GM23248 (cell line): ENCODE measurements around the gene NCBP2L. TPM values are rescaled to one million over a fixed set of nuclear protein-coding genes. Genes with fewer than 3 reads are reported as not detected.

Experiments
- DNase-seq: peaks from one replicate; pipeline ENCODE4 v3.0.0-alpha.2; 2015
- H2AFZ ChIP-seq: fragments of 200-600 bp; sonication (generic); 2 replicates; pipeline ENCODE4 v1.6.1; 2016; ENCODE audit warnings: antibody characterized with exemption
- H3F3A ChIP-seq: fragments of 200-600 bp; sonication (generic); 2 replicates; pipeline ENCODE4 v1.6.1; 2016; ENCODE audit warnings: mild to moderate bottlenecking, antibody characterized with exemption, mixed run types; ENCODE audit not compliant: insufficient read depth
- H3K27ac ChIP-seq: fragments of 200-600 bp; sonication (generic); 2 replicates; pipeline ENCODE4 v1.5.1; 2016; ENCODE audit warnings: mild to moderate bottlenecking
- H3K27me3 ChIP-seq: fragments of 200-600 bp; sonication (generic); replicated peaks from 2 replicates; pipeline ENCODE4 v1.6.1; 2016; ENCODE audit warnings: mild to moderate bottlenecking; ENCODE audit not compliant: insufficient read depth
- H3K36me3 ChIP-seq: fragments of 200-600 bp; sonication (generic); 2 replicates; pipeline ENCODE4 v1.6.1; 2016; ENCODE audit warnings: low read depth, mild to moderate bottlenecking
- H3K4me1 ChIP-seq: fragments of 200-600 bp; sonication (generic); 2 replicates; pipeline ENCODE4 v1.6.1; 2016; ENCODE audit warnings: mild to moderate bottlenecking; ENCODE audit not compliant: insufficient read depth
- H3K4me2 ChIP-seq: fragments of 200-600 bp; sonication (generic); one replicate; pipeline ENCODE4 v1.6.1; 2016; ENCODE audit warnings: mild to moderate bottlenecking; ENCODE audit not compliant: unreplicated experiment
- H3K4me3 ChIP-seq: fragments of 200-600 bp; sonication (generic); 2 replicates; pipeline ENCODE4 v1.5.1; 2016; ENCODE audit warnings: mild to moderate bottlenecking
- H3K79me2 ChIP-seq: fragments of 200-600 bp; sonication (generic); 2 replicates; pipeline ENCODE4 v1.6.1; 2016; ENCODE audit warnings: mild to moderate bottlenecking; ENCODE audit not compliant: insufficient read depth
- H3K9ac ChIP-seq: fragments of 200-600 bp; sonication (generic); 2 replicates; pipeline ENCODE4 v1.6.1; 2016; ENCODE audit warnings: mild to moderate bottlenecking
- H3K9me2 ChIP-seq: fragments of 200-600 bp; sonication (generic); 2 replicates; pipeline ENCODE4 v1.6.1; 2016; ENCODE audit warnings: mixed run types, mild to moderate bottlenecking, moderate library complexity; ENCODE audit not compliant: insufficient read depth
- H3K9me3 ChIP-seq: fragments of 200-600 bp; sonication (generic); one replicate; pipeline ENCODE4 v1.6.1; 2017; ENCODE audit warnings: low read depth
- H4K20me1 ChIP-seq: fragments of 200-600 bp; sonication (generic); 2 replicates; pipeline ENCODE4 v1.6.0; 2016; ENCODE audit not compliant: insufficient read depth
- EZH2 ChIP-seq: fragments of 200-600 bp; sonication (generic); IDR thresholded peaks from 2 replicates; pipeline ENCODE4 v1.6.1; 2018; ENCODE audit warnings: antibody characterized with exemption, mild to moderate bottlenecking; ENCODE audit not compliant: insufficient read depth, poor library complexity, severe bottlenecking
- EZH2phosphoT487 ChIP-seq: fragments of 200-600 bp; sonication (generic); IDR thresholded peaks from 2 replicates; pipeline ENCODE4 v1.6.1; 2018; ENCODE audit warnings: antibody characterized with exemption, moderate library complexity, mild to moderate bottlenecking, low read depth; ENCODE audit not compliant: insufficient read depth
- WGBS, 2 experiments: methylation state at CpG; one replicate each; pipeline ENCODE4 v1.1.6; 2015 to 2017; ENCODE audit warnings: low lambda C conversion rate in 2 of 2, low coverage in 1 of 2; ENCODE audit errors: missing lambda C conversion rate in 2 of 2; 5-methylcytosine and 5-hydroxymethylcytosine counted together
- in situ Hi-C: fragments of 300-500 bp; cut with MboI; formaldehyde crosslinking; loops from 2 replicates; pipeline ENCODE4 v1.15.0; 2020
- polyA plus RNA-seq: library from polyadenylated mRNA; unstranded; fragments of >200 nt; fragmentation: Nextera tagmentation; extraction: Ambion mirVana; gene quantifications from 2 replicates; pipeline ENCODE4 v1.2.1, GENCODE V29; 2016
- total RNA-seq: library from RNA; depleted of rRNA; stranded (reverse); fragments of >200 nt; shearing (Covaris generic); gene quantifications from 2 replicates; pipeline ENCODE4 v1.2.3, GENCODE V29; 2014

NCBP2L gene
- total and polyA plus RNA-seq, 2 experiments from 2014 or later = not detected

- no peaks in the 10 kb centered on the region for H3K79me2 ChIP-seq
- no peaks in the 10 kb centered on the region for H3K27me3 ChIP-seq
- H3F3A ChIP-seq = no peaks in the 10 kb centered on the region
- in situ Hi-C loops = no loop called here
- DNase-seq = peak; percentile 82
- no peak for TF ChIP-seq EZH2
- TF ChIP-seq EZH2phosphoT487 = no peak
- H3K9ac ChIP-seq = peak within 1 kb of the TSS; percentile 62
- peak within 1 kb of the TSS; percentile 85 for H3K4me2 ChIP-seq
- no peaks in the 10 kb centered on the region for H3K9me3 ChIP-seq
- peak within 1 kb of the TSS; percentile 91 for H2AFZ ChIP-seq
- 1% methylated on average over 21 to 38 of the region's 59 CpGs for whole genome bisulfite sequencing, 2 experiments
- no peak within 1 kb of the TSS for H3K27ac ChIP-seq
- H3K36me3 ChIP-seq = no peaks in the 10 kb centered on the region
- no peaks in the 10 kb centered on the region for H3K9me2 ChIP-seq
- H3K4me1 ChIP-seq = no peaks in the 10 kb centered on the region
- H4K20me1 ChIP-seq = no peaks in the 10 kb centered on the region
- peak within 1 kb of the TSS; percentile 74 for H3K4me3 ChIP-seq
These were observed 1.6 kb upstream of the NCBP2L start, which contains the start of gene TSC22D3 for GRCh38 chrX:107775734-107776511. TSS of gene TSC22D3 (minus strand) at chrX:107775787. CDS start at chrX:107775419, 368 bp downstream.

GRCh38 chrX:107776649-107777535 lies 641 bp upstream of the NCBP2L start:
- Histone ChIP-seq H3K4me2 (peak overlapping the region; percentile 85), H3K9ac (peak overlapping the region; percentile 62), H3K9me2 (no peaks in the 10 kb centered on the region), H4K20me1 (no peaks in the 10 kb centered on the region), H3F3A (no peaks in the 10 kb centered on the region), H2AFZ (peak overlapping the region; percentile 91), H3K9me3 (no peaks in the 10 kb centered on the region), H3K27me3 (no peaks in the 10 kb centered on the region), H3K79me2 (no peaks in the 10 kb centered on the region), H3K27ac (no peak overlapping the region), H3K36me3 (no peaks in the 10 kb centered on the region), H3K4me1 (no peaks in the 10 kb centered on the region), H3K4me3 (peak overlapping the region; percentile 74)
- 1 to 3% methylated on average over 16 to 20 of the region's 20 CpGs for WGBS, 2 experiments
- DNase-seq = peak; percentile 89
- TF ChIP-seq EZH2 = no peak
- TF ChIP-seq EZH2phosphoT487 = no peak
- in situ Hi-C loops = no loop called here

- H3K79me2 ChIP-seq = no peaks in the 10 kb centered on the region
- H4K20me1 ChIP-seq = no peaks in the 10 kb centered on the region
- H3K27ac ChIP-seq = no peak overlapping the region
- H2AFZ ChIP-seq = no peak overlapping the region
- no peaks in the 10 kb centered on the region for H3K36me3 ChIP-seq
- in situ Hi-C loops = loop anchor here (10.0 kb wide), 1 partner anchor 116 kb away; no protein-coding TSS in a partner anchor
- H3K4me3 ChIP-seq = no peak overlapping the region
- no peak overlapping the region for H3K4me2 ChIP-seq
- H3K9me2 ChIP-seq = no peaks in the 10 kb centered on the region
- no peaks in the 10 kb centered on the region for H3K9me3 ChIP-seq
- H3K9ac ChIP-seq = no peak overlapping the region
- TF ChIP-seq EZH2 (no peak), EZH2phosphoT487 (no peak)
- DNase-seq = no peak
- no peaks in the 10 kb centered on the region for H3F3A ChIP-seq
- H3K4me1 ChIP-seq = no peaks in the 10 kb centered on the region
- H3K27me3 ChIP-seq = no peaks in the 10 kb centered on the region
- WGBS, 2 experiments = 83 to 88% methylated on average over 8 to 9 of the region's 9 CpGs
These were observed 3.0 kb downstream of the NCBP2L start for GRCh38 chrX:107780525-107780924.

GRCh38 chrX:107787827-107788226 lies 10.3 kb downstream of the NCBP2L start:
- H3K4me1 ChIP-seq = no peaks in the 10 kb centered on the region
- no peaks in the 10 kb centered on the region for H3F3A ChIP-seq
- no peak overlapping the region for H2AFZ ChIP-seq
- no peaks in the 10 kb centered on the region for H3K9me2 ChIP-seq
- TF ChIP-seq EZH2 (no peak), EZH2phosphoT487 (no peak)
- no peak overlapping the region for H3K4me3 ChIP-seq
- H3K79me2 ChIP-seq = no peaks in the 10 kb centered on the region
- H3K36me3 ChIP-seq = no peaks in the 10 kb centered on the region
- in situ Hi-C loops = loop anchor here (10.0 kb wide), 1 partner anchor 123 kb away; no protein-coding TSS in a partner anchor
- H3K4me2 ChIP-seq = no peak overlapping the region
- no peak overlapping the region for H3K9ac ChIP-seq
- no peaks in the 10 kb centered on the region for H3K9me3 ChIP-seq
- DNase-seq = peak; percentile 14
- no peaks in the 10 kb centered on the region for H4K20me1 ChIP-seq
- H3K27ac ChIP-seq = no peak overlapping the region
- WGBS, 2 experiments = 0% methylated on average over 1 of the region's 1 CpG
- no peaks in the 10 kb centered on the region for H3K27me3 ChIP-seq
